Neural progenitor cell (in vitro differentiated cells): ENCODE results near the gene ESPN. TPM values are rescaled to one million over a fixed set of nuclear protein-coding genes. Genes with fewer than 3 reads are reported as not detected.
A peak's percentile ranks its signal among the peaks of the same experiment; 100 is the strongest.

Experiments used
- DNase-seq: peaks from one replicate; pipeline ENCODE4 v3.0.0-alpha.2; 2016; ENCODE audit warnings: low spot score
- H2AFZ ChIP-seq: fragments of 200-600 bp; sonication (generic); replicated peaks from 2 replicates; pipeline ENCODE4 v1.6.1; 2016; ENCODE audit warnings: antibody characterized with exemption
- H3F3A ChIP-seq: fragments of 200-600 bp; sonication (generic); 2 replicates; pipeline ENCODE4 v1.6.1; 2016; ENCODE audit warnings: antibody characterized with exemption, low read depth
- H3K27ac ChIP-seq: fragments of 200-600 bp; sonication (generic); 2 replicates; pipeline ENCODE4 v1.5.1; 2016; ENCODE audit warnings: mild to moderate bottlenecking
- H3K27me3 ChIP-seq: fragments of 200-600 bp; sonication (generic); 2 replicates; pipeline ENCODE4 v1.6.1; 2016; ENCODE audit warnings: mild to moderate bottlenecking, moderate library complexity
- H3K36me3 ChIP-seq: fragments of 200-600 bp; sonication (generic); 2 replicates; pipeline ENCODE4 v1.5.1; 2016
- H3K4me1 ChIP-seq: fragments of 200-600 bp; sonication (generic); 2 replicates; pipeline ENCODE4 v1.6.1; 2016; ENCODE audit warnings: mixed run types
- H3K4me2 ChIP-seq: fragments of 200-600 bp; sonication (generic); 2 replicates; pipeline ENCODE4 v1.6.1; 2016
- H3K4me3 ChIP-seq: fragments of 200-600 bp; sonication (generic); 2 replicates; pipeline ENCODE4 v1.5.1; 2016
- H3K79me2 ChIP-seq: fragments of 200-600 bp; sonication (generic); 2 replicates; pipeline ENCODE4 v1.6.1; 2016; ENCODE audit warnings: low read depth
- H3K9ac ChIP-seq: fragments of 200-600 bp; sonication (generic); 2 replicates; pipeline ENCODE4 v1.6.1; 2016
- H3K9me3 ChIP-seq: fragments of 200-600 bp; sonication (generic); 2 replicates; pipeline ENCODE4 v1.5.1; 2016; ENCODE audit warnings: low read depth
- H4K20me1 ChIP-seq: fragments of 200-600 bp; sonication (generic); 2 replicates; pipeline ENCODE4 v1.6.1; 2016; ENCODE audit warnings: low read depth
- H3K27ac Mint-ChIP-seq: 3 replicates; pipeline ENCODE4 v1.8.0; 2021; ENCODE audit warnings: mixed read lengths
- H3K27me3 Mint-ChIP-seq: 2 replicates; pipeline ENCODE4 v1.8.0; 2022; ENCODE audit warnings: low read depth, mild to moderate bottlenecking, inconsistent platforms, moderate library complexity, mixed read lengths; ENCODE audit not compliant: insufficient read depth
- H3K36me3 Mint-ChIP-seq: 3 replicates; pipeline ENCODE4 v1.8.0; 2021; ENCODE audit warnings: mixed read lengths
- H3K4me1 Mint-ChIP-seq: 3 replicates; pipeline ENCODE4 v1.8.0; 2021; ENCODE audit warnings: mixed read lengths
- H3K4me3 Mint-ChIP-seq: 3 replicates; pipeline ENCODE4 v1.8.0; 2021; ENCODE audit warnings: mild to moderate bottlenecking, moderate library complexity, mixed read lengths
- H3K9me3 Mint-ChIP-seq: 3 replicates; pipeline ENCODE4 v1.8.0; 2020; ENCODE audit warnings: mixed read lengths
- CTCF ChIP-seq: fragments of 200-600 bp; sonication (generic); IDR thresholded peaks from 2 replicates; pipeline ENCODE4 v1.5.1; 2017; ENCODE audit warnings: antibody characterized with exemption, mild to moderate bottlenecking
- EZH2 ChIP-seq: fragments of 200-600 bp; sonication (generic); IDR thresholded peaks from 2 replicates; pipeline ENCODE4 v1.6.1; 2017; ENCODE audit warnings: antibody characterized with exemption, mild to moderate bottlenecking, moderate library complexity
- EZH2phosphoT487 ChIP-seq: fragments of 200-600 bp; sonication (generic); IDR thresholded peaks from 2 replicates; pipeline ENCODE4 v1.6.1; 2017; ENCODE audit warnings: antibody characterized with exemption
- total RNA-seq: library from RNA; depleted of rRNA; stranded (reverse); fragments of >200 nt; gene quantifications from 2 replicates; pipeline ENCODE4 v1.2.3, GENCODE V29; 2015; ENCODE audit warnings: low replicate concordance

Gene ESPN
- total RNA-seq, 1 donor from 2014 or later = 7.1 TPM

GRCh38 chr1:6446665-6447015, 22.1 kb downstream of the ESPN start:
- Histone ChIP-seq H2AFZ (no peak overlapping the region), H3K4me3 (peak overlapping the region; percentile 52), H3K4me2 (peak overlapping the region; percentile 81), H3K36me3 (no peaks in the 10 kb centered on the region), H3K27ac (no peak overlapping the region), H3F3A (peaks cover 34% of the 10 kb centered on the region), H3K27me3 (peaks cover 34% of the 10 kb centered on the region), H3K9me3 (no peaks in the 10 kb centered on the region), H3K79me2 (no peaks in the 10 kb centered on the region), H3K4me1 (peaks cover 29% of the 10 kb centered on the region), H4K20me1 (no peaks in the 10 kb centered on the region), H3K9ac (no peak overlapping the region)
- Mint-ChIP-seq H3K4me1 (peaks cover 37% of the 10 kb centered on the region), H3K9me3 (no peaks in the 10 kb centered on the region), H3K36me3 (no peaks in the 10 kb centered on the region), H3K27ac (peak overlapping the region; percentile 60), H3K4me3 (peak overlapping the region; percentile 75), H3K27me3 (peaks cover 24% of the 10 kb centered on the region)
- DNase-seq = no peak
- TF ChIP-seq EZH2phosphoT487 = no peak

- H2AFZ ChIP-seq = no peak overlapping the region
- H4K20me1 ChIP-seq = no peaks in the 10 kb centered on the region
- TF ChIP-seq EZH2phosphoT487 (no peak), CTCF (peak; percentile 36), EZH2 (peak; percentile 14)
- H3K27ac ChIP-seq = no peak overlapping the region
- H3K4me1 ChIP-seq = peaks cover 25% of the 10 kb centered on the region
- H3K4me3 ChIP-seq = peak overlapping the region; percentile 52
- peaks cover 31% of the 10 kb centered on the region for H3K4me1 Mint-ChIP-seq
- no peaks in the 10 kb centered on the region for H3K9me3 ChIP-seq
- no peak overlapping the region for H3K27ac Mint-ChIP-seq
- H3K4me2 ChIP-seq = peak overlapping the region; percentile 81
- H3K9ac ChIP-seq = no peak overlapping the region
- H3K27me3 Mint-ChIP-seq = peaks cover 24% of the 10 kb centered on the region
- DNase-seq = peak; percentile 90
- H3K36me3 ChIP-seq = no peaks in the 10 kb centered on the region
- no peaks in the 10 kb centered on the region for H3K79me2 ChIP-seq
- peak overlapping the region; percentile 79 for H3K4me3 Mint-ChIP-seq
- no peaks in the 10 kb centered on the region for H3K9me3 Mint-ChIP-seq
- no peaks in the 10 kb centered on the region for H3K36me3 Mint-ChIP-seq
- peaks cover 28% of the 10 kb centered on the region for H3K27me3 ChIP-seq
- peaks cover 28% of the 10 kb centered on the region for H3F3A ChIP-seq
Measured at GRCh38 chr1:6447016-6447817, 22.6 kb downstream of the ESPN start.

GRCh38 chr1:6447818-6448748, 23.5 kb downstream of the ESPN start:
- Histone ChIP-seq H3K9me3 (no peaks in the 10 kb centered on the region), H3K4me1 (peaks cover 24% of the 10 kb centered on the region), H3K4me3 (peak overlapping the region; percentile 52), H3K4me2 (peak overlapping the region; percentile 81), H2AFZ (no peak overlapping the region), H4K20me1 (no peaks in the 10 kb centered on the region), H3K9ac (no peak overlapping the region), H3K27ac (no peak overlapping the region), H3K36me3 (no peaks in the 10 kb centered on the region), H3K27me3 (peaks cover 28% of the 10 kb centered on the region), H3F3A (peaks cover 26% of the 10 kb centered on the region), H3K79me2 (no peaks in the 10 kb centered on the region)
- DNase-seq = peak; percentile 82
- TF ChIP-seq EZH2phosphoT487 (no peak), EZH2 (no peak), CTCF (peak; percentile 21)
- Mint-ChIP-seq H3K27me3 (peaks cover 24% of the 10 kb centered on the region), H3K9me3 (no peaks in the 10 kb centered on the region), H3K36me3 (no peaks in the 10 kb centered on the region), H3K4me1 (peaks cover 31% of the 10 kb centered on the region), H3K27ac (no peak overlapping the region), H3K4me3 (peak overlapping the region; percentile 79)
